Skeletal muscle cell (primary cell): ENCODE results near the gene GAPDHS.

Experiments
- DNase-seq: peaks from one replicate; pipeline ENCODE4 v3.0.0-alpha.2; 2010; ENCODE audit warnings: low read depth
- H3K4me3 ChIP-seq: 2 replicates; pipeline ENCODE4 v1.5.1; 2011; ENCODE audit warnings: low read depth, mild to moderate bottlenecking, control low read depth, low read length, moderate library complexity

The GAPDHS gene

DNA sequence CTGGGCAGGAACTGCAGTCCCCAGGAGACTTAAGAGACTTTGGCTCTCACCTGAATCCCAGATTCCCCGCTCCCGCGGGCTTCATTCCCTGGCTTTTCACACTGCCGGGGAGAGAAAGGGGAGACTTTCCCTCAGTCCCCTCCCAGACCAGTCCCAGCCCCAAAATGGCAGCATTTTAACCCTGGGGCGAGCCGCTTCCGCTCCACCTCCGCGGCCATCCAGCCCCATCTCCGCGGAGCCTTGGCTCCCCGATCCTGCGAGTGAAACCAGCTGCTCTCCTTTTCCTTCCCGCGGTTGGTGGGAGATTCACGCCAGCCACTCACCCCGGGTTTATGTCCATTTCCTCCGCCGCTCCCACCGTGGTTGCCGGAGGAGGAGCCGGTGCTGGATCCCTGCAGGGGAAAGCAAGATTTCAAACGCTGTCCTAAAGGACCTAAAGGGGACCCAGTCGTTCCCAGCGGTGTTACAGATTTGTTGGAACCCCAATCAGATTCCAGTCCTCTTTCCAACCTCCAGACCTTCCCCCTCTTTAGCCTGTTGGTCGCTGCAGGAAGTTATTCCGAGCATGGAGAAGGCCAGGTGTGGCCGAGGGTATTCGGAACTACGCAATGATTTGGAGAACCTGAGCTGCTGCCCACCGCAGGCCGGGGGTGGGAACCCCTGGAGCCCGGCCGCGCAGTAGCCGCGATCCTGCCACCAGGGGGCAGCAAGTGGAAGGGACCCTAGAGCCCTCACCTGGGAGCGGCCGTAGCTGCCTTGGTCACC lies 23.2 kb upstream of the GAPDHS start:
- DNase-seq, result no peak
- H3K4me3 ChIP-seq, result peak overlapping the region; percentile 18

DNA sequence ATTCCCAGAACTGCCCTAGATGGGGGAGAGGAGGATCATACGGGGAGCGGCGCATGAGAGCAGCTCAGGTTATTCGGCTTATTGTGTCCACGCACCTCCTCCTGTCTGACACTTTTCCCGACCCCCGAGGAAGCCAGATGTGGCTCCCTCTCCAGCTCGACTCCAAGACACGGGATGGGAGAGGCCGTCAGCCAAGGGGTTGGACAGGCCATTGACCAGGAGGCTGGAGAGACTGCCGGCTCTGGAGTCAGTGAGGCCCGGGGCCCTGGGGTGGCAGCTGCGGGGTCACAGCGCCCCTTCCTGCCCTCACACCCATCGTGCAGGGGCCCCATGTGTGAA lies 22.7 kb upstream of the GAPDHS start:
- no peak overlapping the region for H3K4me3 ChIP-seq
- DNase-seq, result no peak

DNA sequence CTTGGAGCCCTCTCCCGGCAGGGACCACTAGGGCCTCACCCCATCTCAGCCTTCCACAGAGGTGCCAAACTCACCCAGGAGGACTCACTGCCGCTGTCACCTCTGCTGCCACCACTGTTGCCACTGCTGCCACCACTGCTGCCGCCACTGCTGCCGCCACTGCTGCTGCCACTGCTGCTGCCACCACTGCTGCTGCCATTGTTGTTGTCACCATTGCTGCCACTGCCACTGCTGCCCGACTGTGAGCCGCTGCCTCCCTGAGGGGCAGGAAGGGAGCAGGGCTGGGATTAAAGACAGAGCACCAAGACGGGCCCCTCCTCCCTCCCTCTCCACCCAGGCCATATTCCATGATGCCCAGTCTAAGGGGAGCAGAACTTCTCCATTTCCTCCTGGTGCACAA lies 21.9 kb upstream of the GAPDHS start:
- DNase-seq, result no peak
- no peak overlapping the region for H3K4me3 ChIP-seq

DNA sequence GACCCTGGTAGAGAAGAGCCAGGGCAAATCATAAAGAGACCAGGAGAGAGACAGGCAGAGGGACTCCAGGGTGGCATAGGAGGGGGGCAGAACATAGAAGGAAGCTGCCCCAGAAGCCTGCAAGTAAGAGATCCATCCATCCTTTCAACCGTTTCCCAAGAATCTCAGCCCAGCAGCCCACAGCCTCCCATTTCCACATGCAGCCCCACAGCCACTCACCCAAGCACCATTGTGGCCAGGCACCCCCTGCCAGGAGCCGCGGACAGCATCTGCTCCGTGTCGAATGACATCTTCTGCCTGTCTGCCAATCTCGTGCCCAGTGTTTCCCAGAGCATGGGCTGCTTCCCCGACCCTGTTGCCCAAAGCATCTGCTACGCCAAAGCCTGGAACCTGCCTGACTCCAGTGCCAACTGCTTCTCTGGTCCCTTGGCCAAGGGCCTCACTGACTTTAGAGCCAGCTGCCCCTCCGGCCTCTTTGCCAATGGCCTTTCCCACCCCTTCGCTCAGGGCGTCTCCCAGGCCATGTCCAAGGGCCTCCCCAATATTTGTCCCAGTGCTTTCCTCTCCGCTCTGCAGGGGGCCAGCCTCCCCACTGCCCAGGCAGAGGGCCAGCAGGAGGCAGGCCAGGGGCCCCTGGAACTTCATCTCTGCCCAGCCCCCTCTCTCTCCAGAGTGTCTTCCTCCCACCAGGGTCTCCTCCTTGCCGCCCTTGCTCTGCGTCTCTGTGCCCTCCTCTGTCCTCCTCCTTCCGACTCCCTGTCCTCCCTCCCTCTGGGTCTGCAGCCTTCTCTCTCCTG lies 20.2 kb upstream of the GAPDHS start:
- no peak overlapping the region for H3K4me3 ChIP-seq
- no peak for DNase-seq

DNA sequence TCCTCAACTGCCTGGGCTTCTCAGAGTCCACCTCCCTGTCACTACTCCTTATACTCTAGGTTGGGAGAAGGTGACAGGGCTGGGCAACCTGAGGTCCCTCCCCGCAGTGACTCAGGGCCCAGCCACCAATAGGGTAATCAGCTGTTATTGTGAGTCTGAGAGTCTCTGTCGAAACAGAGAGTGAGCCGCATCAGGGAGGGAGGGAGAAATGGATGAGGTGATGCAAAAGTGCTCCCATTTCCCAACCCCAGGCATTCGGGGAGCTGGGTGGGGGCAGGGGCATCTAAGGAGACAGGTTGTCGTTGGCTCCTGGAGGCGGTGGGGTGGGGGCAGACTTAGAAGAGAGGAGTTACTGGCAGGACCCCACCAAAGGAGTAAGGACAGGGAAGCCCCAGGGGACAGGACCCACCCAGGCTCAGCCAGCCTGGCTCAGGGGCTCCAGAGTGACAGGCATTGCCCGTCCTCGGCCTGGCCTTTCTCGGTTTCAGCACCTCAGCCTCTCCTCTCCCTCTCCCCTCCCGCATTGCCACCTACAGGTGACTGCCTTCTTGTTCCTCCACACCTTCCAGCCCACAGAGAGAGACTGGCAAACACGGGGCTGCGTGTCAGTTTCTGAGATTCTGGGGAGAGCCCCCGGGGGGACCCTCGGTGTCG lies 19.5 kb upstream of the GAPDHS start, which contains the start of gene DMKN:
TSS of gene DMKN (minus strand) at position 22 of the 654 bp plus-strand sequence. CDS start 174 bp downstream, outside the sequence.
- no peak within 1 kb of the TSS for H3K4me3 ChIP-seq
- no peak for DNase-seq

DNA sequence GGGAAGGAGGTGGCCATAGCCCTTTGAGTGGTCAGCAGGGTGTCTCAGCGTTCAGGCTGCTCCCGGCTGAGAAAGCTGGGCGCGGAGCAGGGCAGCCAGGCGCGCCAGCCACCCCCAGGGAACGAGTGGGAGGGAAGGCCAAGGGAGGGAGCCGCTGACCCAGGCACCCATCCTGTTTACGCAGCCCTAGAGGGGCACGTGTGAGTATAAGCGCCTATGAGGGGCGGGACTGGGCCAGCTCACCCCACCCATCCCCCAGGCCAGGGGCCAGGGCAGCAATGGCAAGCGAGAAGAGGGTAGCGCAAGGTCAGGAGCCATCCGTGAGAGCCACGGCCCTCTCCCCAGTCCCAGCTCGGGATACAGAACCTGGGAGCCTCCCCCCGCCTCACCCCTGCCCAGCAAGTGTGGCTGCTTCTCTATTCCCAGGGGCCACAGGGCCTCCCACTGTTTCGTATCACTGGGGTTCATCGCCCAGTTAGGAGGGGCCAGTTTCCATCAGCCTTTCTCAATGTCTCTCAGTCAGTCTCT lies 18.9 kb upstream of the GAPDHS start:
- H3K4me3 ChIP-seq, result no peak overlapping the region
- no peak for DNase-seq

DNA sequence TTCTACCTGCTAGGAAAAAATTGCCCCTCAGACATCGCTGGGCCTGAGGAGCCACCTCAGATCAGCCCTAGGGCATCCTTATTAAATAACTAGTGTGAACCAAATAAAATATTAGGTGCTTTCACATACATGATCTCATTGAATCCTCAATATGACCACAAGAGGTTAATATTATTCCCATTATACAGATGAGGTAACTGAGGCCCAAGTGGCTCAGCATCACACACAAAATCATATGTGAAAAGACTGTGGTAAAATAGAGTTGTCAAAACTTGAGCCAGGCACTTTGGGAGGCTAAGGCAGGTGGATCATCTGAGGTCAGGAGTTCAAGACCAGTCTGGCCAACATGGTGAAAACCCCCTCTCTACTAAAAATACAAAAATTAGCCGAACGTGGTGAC lies 16.9 kb upstream of the GAPDHS start:
- no peak overlapping the region for H3K4me3 ChIP-seq
- DNase-seq, result no peak

DNA sequence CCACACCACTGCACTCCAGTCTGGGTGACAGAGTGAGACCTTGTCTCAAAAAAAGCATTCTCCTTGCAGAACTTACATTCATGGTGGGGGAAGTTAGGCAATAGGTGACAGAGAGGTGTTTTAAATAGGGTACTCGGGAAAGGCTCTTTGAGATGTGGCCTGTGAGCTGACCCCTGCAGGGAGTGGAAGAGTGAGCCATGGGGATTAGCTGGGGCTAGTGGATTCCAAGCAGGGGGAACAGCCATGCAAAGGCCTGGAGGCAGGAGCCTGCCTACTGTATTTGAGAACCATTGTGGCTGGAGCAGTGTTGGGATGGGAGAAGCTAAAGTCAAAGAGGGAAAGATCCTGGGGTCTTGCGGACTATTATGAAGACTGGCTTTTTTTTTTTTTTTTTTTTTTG lies 15.9 kb upstream of the GAPDHS start:
- DNase-seq, result no peak
- no peak overlapping the region for H3K4me3 ChIP-seq

DNA sequence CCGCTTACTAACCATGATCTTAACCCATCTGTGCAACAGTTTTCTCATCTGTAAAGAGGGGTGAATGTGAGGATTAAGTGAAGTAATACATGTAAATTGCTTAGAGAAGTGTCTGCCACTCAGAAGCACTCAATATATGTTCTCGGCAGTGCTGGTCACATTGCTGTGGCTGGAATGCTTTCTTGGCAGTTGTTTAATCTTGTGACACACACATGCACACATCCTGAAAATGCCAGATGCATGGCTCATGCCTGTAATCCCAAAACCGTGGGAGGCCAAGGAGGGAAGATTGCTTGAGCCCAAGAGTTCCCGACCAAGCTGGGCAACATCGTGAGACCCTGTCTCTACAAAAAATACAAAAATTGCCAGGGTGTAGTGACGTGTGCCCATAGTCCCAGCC lies 14.9 kb upstream of the GAPDHS start:
- peak; percentile 88 for DNase-seq
- H3K4me3 ChIP-seq, result no peak overlapping the region

DNA sequence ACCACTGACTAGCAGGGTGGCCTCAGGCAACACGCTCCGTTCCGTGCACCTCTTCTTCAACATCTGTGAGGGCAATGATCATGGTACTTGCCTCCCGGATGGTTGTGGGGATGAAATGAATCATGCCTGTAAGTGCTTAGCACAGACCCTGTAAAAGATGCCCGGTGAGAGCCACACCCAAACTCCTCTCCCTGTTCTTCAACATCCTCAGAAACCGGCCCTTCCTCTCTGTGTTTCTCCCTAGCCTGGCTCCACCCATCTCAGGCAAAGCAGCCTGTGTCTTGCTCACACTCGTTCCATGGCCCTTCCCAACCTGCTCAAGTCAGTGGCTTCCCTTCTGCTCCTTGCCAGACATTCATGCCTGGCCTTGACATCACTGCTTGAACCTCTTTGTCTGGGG lies 14.0 kb upstream of the GAPDHS start:
- DNase-seq, result no peak
- no peak overlapping the region for H3K4me3 ChIP-seq

DNA sequence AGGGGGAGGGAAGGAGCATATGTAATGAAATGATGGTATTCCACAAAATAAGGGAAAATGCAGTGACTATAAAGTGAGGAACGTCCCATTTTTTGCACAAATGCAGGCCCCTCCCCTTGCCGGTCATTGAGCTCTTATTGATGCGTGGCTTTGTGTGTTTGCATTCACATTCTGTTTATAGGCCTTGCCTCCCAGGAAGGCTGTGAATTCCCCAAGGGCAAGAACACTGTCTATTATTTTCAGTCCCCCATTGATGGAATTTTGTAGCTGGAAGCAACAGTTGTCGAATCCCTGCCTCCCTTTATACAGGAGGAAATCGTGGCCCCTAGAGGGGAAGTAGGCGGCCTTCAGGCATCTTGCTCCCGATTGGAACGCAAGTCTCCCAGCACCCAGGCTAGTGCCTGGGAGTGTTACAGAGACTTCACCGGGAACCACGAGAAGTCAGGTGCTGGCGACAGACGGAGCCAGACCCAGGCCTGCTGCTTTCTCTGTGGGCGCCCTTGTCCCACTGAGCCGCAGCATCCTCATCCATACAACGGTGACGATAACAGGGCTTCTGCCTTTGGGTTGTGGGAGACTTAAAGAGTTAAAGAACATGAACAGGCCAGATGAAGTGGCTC lies 12.0 kb upstream of the GAPDHS start:
- no peak for DNase-seq
- no peak overlapping the region for H3K4me3 ChIP-seq

DNA sequence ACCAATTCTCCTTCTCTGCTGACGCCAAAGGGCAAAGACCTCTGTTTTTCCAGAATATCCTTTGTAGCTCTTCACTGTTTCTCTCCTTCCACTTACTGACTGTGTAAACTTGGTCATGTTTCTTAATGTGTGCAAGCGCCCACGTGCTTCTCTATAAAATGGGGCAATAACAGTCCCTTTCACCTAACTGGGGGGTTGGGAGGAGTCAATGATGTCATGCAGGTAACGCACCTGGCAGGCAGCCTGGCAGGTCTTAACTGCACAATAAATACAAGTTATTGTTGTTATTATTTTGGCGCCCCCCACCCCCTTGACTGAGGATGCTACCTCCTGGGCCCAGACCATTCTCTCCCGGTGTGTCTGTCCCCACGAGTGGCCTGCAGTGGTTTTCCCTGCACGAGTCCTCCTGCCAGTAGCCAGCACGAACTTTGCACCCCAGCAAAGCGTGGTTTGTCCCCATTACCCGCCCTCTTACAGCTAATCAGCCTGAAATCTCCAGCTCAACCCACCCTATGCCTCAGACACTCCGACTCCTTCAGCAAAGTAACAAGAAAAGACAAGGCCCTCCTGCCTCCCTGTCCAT lies 10.4 kb upstream of the GAPDHS start:
- H3K4me3 ChIP-seq, result no peak overlapping the region
- no peak for DNase-seq

DNA sequence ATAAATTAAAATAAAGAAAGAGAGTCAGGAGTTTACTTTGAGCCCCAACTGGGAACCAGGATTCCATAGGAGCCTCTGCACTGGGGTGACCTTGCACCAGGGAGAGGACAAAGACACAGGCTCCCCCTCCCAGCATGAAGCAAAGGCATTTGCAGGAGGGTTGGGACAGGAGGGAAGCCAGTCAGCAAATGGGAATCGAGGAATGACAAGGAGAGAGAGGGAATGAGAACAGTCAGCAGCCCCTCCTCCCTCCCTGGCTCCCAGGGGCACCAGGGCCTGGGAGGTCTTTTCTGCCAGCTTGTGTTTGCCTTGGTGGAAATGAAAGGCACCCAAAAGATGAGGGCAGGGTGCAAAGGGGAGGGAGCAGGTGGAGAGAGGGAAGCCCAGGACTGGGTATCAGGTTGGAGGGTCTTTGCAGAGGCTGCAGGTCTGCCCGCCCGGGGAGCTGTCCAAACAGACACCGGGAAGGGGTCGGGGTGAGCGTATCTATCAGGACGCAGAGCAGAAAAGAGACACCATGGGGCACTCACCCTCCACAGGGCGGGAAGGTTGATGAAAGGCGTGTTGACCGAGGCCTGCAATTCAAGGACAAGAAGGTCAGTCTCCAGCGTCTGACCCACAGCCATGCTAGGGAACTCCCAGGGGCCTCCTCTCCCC lies 8.9 kb upstream of the GAPDHS start:
- DNase-seq, result no peak
- H3K4me3 ChIP-seq, result no peak overlapping the region

DNA sequence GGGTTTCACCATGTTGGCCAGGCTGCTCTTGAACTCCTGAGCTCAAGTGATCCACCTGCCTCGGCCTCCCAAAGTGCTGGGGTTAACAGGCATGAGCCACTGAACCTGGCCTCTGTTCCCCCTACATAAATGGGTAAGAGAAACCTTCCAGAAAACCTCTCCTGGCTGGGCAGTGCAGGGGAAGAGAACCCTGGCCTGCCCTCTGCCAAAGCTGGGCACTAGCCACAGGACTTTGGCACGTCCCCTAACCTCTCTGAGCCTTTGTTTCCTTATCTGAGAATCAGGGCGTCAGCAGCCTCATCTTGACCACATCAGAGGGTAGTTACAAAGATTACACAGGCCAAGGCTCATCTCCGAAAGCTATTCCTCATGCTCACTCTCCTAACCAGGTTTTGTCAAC lies 7.4 kb upstream of the GAPDHS start:
- DNase-seq, result no peak
- H3K4me3 ChIP-seq, result no peak overlapping the region

DNA sequence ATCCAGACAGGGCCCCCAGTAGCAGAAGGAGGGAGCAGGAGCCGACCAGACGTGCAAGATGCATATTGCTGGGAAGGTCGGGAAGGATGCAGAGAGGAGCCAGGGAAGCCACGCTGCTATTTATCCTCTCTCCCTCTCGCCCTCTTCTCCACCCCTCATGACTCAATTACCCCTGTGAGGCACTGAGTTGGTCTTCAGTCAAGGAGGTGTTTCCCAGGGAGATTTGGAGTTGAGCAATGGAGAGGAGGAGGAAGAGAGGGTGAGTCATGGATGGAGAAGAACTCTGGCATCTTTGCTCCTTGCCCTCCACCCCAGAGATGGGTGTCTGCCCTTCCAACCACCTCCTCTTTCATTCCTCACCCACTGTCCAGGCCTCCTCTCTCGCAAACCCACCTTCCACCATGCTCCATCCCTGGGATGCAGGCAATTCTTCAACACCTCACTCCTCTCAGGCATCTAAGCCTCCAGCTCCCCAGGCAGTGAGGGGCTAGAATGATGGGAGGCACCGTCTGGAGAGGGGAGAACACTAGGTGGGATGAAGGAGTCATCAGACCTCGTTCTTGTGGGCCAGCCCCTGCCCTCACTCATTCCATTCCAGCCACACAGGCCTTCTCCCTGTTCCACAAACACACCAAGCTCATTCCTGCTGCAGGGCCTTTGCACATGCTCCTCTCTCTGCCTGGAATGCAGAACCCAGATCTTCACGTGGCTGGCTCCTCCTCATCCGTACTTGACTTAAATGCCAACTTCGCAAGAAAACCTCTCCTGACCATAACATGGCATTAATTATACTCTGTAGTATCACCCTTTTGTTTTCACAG lies 4.8 kb upstream of the GAPDHS start, which contains the start of gene SBSN:
TSS of gene SBSN (minus strand) at position 94 of the 821 bp plus-strand sequence. CDS start at position 64, 30 bp downstream.
- H3K4me3 ChIP-seq, result no peak within 1 kb of the TSS
- DNase-seq, result peak; percentile 57

DNA sequence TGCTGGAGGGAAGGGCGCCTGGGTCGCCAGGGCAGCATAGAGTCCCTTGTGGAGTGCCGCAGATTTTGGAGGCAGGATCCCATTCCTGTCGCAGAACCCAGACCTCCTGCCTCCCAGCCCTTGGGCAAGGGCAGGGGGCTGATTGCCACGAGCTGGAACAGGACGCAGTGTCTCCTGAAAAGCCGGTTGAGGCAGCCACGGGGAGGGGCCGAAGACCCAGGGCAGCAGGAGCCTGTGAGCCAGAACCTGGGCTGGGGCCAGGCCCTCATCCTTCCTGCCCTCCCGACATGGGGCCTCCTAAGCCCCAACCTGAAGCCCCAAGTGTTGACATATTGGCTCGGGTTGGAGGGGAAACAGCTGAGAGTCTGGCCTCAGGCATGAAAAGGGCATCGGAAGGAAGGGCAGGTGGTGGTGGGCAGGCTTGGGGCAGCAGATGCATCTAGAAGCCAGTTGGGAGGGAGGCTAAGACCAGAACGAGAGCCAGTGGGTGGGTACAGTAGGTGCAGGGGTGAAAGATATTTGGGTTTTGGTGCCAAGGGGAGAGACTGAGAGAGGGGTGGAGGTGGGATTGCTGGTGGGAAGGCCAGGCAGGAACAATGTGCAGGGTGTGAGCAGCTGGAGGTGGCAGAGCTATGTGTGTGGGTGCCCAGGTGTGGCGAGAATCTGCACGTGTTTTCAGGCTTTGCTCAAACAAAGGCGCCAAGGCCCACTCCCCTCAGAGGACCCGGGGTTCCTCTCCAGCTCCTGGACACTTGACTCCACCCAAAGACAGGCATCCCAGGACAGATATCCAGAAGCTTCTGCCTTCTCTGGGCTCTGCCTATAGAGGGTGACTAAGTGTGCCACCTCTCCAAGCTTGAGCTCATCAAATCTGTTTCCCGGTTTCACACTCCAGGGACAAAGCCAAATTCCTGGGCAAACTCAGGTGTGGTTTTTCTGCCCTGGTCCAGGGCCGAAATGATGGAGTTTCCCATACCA lies 3.7 kb upstream of the GAPDHS start:
- DNase-seq, result no peak
- H3K4me3 ChIP-seq, result no peak overlapping the region

DNA sequence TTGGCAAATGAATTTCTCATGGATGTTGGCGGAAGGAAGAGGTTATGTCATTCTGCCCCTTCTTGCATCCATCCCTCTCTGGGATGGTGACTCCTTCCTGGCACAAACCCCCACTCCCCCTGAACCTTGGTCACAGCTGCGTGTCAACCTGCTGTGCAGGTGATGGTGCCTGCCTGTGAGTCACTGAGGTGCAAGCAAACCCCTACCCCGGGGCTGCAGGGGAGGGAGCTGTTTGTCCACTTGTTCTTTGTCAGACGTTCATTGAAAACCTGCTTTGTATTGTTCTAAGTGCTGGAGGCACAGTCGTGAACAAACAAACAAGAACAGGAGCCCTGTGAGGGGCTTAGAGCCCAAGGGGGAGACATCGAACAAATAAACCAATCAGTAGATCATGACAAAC lies 2.0 kb upstream of the GAPDHS start:
- DNase-seq, result no peak

More for the DNA sequence above, 2.0 kb upstream of the GAPDHS start:
- H3K4me3 ChIP-seq, result no peak overlapping the region
